ENCODE data around the gene NHLRC4.
"Not testable (repeated sequence)": the region's sequence is repeated elsewhere in the genome, so short reads cannot be mapped to it uniquely, and the experiment has no call there.

The NHLRC4 gene

DNA sequence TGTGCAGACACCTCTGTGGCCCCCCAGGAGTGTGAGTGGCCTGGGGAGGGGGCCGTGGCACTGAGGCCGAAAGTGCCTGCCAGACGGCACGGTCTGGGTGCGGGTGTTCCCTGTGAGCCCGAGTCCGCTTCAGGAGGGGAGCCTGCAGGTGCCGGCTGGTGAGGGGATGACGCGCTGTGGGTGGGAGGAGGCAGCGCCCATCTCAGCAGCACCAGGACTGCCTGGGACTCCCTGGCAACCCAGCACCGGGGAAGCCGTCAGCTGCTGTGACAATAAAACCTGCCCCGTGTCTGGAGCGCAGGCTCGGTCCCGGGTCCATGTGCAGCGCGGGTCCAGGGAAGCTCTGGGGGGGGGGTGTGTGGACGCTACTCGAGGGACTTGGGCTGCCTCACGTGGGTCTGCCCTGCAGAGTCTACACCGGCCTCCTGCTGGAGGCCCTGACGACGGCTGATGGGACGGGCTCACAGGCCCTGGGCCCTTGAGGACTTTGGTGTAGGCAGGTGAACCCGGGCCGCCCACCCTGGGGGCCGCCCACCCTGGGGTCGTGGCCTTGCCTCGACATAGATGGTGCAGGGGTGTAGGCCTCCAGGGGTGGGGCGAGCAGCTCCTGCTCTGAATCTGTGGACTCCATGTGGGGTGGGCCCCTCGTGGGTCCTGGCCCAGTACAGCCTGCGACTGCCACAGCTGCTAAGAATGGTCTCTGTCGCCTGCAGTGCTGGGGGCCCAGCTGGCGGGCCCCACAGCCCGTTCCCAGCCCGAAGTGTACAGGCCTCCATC, 17.2 kb downstream of the NHLRC4 start:
- ATAC-seq (no peak), DNase-seq (no peak)

DNA sequence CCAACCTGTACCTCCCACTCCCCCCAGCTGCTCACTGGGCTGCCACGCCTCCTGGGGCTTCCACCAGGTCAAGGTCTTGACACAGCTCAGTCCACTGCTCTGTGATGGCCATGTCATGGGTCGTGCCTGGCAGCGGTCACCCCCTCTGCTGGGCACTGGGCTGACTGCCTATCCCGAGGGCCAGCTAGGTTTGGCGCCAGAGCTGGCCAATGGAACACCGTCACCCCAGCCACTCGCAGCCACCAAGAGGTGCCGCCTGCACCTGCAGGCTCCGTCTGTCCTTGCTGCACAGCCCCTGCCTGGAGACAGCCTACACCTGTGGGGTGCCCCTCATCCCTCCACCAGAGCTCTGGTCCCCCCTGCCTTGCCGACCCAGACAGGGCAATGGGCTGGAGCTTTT, 18.5 kb downstream of the NHLRC4 start:
- DNase-seq (no peak), ATAC-seq (no peak)

DNA sequence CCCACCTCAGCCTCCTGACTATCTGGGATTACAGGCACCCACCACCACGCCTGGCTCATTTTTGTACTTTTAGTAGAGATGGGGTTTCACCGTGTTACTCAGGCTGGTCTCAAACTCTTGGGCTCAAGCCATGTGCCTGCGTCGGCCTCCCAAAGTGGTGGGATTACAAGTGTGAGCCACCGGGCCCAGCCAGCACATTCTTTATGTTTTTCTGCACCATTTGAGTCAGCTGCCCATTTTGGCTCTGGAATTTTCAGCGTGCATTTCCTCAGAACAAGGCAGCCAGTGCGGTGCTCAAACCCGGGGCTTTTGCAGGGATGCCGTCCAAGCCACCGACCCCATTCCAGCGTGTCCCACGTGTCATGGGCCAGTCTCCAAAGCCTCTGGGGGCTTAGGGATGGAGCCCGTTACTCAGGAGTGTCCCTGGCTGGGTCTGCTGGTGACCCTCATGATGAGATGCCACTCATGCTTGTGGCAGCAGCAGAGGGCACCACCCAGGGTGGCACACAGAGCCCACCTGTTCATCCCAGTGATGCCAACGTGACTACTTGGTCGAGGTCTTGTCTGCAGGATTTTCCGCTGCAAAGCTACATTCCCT, 19.3 kb downstream of the NHLRC4 start:
- ATAC-seq (no peak), DNase-seq (no peak)

DNA sequence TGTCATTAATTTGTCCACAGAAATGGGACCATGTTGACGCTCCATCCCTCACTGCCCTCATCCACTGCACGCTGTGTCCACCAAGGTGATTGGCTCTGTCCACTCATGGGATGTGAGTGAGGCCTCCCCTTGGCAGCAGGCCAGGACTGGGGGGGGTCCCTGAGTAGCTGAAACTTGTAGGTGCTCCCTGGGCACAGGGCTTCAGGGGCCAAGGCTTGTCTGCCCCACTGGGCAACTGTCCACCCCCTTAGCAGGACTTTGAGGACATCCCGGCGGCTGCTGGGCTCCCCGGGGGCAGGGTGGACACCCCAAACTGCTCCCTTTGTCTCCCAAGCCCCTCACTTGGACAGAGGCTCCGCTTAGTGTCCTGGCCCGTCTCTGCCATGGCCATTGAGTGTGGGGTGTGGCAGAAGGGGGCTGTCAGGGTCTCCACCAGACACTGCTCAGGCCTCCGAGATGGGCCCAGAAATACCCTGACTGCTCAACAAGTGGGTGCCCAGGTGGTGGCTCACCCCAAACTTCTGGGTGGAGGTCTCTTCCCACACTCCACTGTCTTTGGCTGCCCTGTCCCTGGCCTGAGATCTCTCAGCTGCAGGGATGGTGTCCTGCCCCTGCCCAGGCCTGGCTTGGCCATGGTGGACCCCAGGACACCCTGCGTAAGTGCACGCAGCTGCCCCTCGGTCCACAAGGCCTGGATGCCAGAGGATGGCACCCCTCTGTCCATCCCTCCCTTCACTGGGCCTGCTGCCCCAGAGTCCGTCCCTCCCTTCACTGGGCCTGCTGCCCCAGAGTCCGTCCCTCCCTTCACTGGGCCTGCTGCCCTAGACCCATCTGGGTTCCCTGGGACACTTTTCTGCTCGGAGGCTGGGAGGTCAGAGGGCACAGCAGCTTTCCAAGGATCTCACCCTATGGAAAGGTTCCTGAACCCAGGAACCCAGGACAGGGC, 20.1 kb downstream of the NHLRC4 start:
- ATAC-seq (no peak), DNase-seq (no peak)

DNA sequence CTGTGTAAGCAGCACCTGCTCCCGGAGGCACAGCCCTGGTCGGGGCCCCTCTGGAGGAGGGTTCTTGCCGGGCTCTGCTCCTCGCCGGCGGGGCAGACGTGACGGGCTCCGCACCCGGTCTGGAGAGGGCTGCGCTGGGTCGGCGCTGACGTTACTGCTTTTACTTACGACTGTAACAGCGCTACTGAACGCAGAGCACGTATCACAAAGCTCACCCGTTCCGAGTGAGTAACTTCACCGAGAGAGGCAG, 21.8 kb downstream of the NHLRC4 start:
- ATAC-seq = peak; percentile 10
- DNase-seq = peak; percentile 72

DNA sequence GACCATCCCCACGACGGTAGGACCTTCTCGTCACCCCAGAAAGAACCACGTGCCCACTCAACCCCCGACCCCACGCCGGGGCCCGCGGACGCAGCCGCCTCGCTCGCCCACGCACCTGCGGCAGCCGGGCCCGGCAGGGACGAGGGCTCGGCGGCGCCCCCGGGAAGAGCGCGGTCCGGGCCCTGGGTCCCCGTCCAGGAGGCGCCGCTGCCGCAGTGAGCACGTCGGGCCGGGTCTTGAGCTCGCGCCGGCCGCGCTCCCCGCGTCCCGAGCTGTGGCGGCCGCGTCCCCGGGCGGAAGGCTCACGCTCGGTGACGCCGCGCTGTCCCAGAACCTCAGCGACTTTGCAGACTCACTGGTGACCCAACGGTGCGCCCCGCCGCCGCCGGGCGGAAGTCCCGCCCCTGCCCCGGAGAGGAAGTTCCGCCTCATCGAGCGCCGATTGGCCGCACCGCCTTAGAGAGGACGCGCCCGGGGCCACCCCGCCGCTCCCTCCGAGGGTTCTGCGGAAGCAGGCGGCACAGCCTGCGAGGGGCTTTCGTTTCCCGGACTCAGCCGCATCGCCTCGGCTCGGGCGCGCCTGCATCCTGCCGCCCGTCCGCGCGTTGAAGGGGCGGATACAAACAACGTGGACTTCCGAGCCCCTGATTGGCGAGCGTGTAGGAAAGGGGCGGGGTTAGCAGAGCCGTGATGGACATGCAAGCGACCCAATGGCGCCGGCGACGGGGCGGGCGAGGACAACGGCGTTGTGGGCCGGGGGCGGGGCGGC, 22.3 kb downstream of the NHLRC4 start:
- DNase-seq (peak; percentile 99), ATAC-seq (peak; percentile 77)

DNA sequence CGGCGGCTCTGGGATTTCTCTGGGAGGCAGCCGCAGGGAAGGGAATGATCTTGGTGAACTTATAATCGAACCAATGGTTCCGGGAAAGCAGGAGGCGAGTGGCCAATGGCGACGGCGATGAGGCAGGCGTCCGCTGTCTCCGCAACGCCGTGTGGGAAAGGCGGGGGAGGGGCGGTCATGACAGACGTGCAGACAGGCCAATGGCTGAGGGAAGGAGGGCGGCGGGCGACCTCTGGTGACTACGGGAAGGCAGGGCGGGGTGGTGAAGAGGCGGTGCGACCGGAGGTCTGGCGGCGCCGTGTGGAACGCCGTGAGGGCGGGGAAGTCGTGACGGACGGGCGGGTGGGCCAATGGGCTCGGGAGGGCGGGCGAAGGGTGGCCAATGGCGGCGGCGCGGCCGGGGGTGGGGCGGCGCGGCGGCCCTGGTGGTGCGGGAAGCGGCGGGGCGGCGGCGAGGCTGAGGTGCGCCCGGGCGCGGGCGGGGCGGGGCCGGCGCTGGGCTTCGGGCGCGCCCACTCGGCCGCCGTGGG, 22.9 kb downstream of the NHLRC4 start, which contains the start of gene RAB40C:
TSS of gene RAB40C (plus strand) at position 409 of the 530 bp plus-strand sequence. CDS start 226 bp downstream, outside the sequence.
- DNase-seq (peak; percentile 99), ATAC-seq (peak; percentile 87)

DNA sequence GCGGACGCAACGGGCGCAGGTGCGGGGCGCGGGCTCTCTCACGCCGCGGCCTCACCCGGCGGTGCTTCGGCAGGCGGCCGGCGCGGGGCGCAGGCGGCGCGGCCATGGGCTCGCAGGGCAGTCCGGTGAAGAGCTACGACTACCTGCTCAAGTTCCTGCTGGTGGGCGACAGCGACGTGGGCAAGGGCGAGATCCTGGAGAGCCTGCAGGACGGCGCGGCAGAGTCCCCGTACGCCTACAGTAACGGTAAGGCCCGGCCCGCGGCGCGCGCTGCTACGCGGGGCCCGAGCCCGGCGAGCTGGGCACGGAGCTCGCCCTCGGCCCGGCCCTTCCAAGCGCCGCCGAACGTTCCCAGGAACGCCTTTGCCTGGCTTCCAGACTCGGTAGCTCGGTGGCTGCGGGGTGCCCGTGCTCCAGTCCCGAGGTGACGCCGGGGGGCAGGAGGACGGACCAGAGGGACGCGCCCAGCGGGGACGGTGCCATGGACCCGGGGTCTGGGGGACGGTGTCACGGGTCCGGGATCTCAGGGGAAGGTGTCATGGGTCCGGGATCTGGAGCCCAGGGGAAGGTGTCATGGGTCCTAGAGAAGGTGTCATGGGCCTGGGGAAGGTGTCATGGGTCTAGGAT, 23.5 kb downstream of the NHLRC4 start:
- DNase-seq = no peak
- ATAC-seq = no peak

DNA sequence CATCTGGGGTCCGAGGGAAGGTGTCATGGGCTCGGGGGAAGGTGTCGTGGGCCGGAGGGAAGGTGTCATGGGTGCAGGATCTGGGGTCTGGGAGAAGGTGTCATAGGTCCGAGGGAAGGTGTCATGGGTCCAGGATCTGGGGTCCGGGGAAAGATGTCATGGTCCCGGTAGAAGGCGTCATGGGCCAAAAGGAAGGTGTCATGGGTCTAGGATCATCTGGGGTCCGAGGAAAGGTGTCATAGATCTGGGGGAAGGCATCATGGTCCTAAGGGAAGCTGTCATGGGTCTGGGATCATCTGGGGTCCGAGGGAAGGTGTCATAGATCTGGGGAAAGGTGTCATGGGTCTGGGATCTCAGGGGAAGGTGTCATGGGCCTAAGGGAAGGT, 24.0 kb downstream of the NHLRC4 start:
- DNase-seq = no peak

DNA sequence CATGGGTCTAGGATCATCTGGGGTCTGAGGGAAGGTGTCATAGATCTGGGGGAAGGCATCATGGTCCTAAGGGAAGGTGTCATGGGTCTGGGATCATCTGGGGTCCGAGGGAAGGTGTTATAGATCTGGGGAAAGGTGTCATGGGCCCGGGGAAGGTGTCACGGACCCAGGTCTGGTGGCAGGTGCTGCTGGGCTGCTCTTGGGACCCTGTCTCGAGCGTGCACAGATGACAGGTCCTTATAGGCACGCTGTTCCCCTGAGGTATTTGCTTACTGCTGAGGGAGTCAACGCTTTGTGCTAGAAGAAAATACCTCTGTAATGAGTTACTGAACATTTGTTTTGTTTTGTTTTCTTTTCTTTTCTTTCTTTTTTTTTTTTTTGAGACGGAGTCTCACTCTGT, 24.4 kb downstream of the NHLRC4 start:
- ATAC-seq (no peak), DNase-seq (no peak)

More for the DNA sequence above, 24.0 kb downstream of the NHLRC4 start:
- no peak for ATAC-seq

DNA sequence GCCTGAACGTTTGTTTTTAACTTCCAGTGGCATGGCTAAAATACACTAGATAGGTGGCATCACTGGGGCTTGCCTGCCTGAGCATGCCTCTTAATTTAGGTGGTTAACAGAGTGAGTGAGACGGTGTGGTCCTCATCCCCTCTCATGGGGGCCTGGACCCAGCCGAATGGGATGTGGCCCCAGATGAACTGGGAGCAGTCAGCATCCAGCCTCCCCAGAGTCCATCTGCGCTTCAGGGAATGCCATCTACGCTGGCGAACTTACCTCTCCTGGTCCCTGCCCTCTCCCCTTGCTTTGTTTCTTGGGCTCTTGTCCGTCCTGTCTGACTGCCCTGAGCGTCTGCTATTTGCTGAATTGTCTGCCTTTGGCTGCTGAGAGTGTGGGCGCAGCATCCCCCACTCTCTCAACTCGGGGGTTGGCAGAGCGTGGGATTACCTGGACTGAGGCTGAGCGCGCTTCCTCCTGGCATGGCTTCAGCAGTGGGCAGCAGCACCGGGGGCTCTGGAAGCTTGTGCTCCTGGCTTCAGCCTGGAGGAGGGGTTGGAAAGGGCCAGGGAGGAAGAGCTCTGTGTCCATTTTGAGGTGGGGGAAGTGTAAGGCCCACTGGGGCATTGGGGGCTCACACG, 25.2 kb downstream of the NHLRC4 start:
- DNase-seq = no peak
- no peak for ATAC-seq

DNA sequence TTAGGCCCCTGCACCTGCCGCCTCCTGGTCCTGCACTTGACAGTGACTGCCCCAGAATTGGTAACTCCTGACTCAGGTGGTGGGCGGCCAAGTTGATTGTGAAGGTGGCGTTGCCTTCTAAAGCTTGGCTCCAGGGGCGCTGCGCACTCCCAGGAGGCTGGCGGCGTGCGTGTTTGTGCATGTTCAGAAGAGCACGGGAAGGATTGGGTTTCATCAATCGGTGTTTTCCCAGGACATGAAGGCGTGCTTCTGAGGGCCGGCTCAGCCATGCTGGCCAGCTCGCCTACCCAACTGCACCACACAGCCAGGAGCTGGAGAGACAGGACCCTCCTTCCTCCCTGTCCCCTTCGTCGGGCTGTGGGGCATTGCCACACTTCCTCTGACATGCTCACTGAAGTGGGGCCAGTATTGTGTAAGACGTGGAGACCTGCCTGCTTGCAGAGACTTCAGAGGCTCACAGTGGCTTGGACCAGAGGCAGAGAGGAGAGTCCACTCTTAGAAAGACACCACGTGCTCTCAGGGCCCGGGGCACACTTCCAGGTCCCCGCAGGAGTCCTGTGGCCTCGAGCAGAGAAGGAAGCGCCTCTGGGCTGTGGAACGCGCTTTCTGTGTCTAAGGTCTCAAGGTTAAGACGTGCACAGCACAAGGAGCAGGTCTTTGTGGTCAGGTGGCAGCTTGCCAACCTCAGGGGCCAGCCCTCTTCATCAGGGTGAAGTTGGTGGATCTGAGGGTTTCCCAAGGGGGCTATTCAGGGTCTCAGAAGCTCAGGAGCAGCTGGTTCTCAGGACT, 25.9 kb downstream of the NHLRC4 start:
- no peak for ATAC-seq
- no peak for DNase-seq

DNA sequence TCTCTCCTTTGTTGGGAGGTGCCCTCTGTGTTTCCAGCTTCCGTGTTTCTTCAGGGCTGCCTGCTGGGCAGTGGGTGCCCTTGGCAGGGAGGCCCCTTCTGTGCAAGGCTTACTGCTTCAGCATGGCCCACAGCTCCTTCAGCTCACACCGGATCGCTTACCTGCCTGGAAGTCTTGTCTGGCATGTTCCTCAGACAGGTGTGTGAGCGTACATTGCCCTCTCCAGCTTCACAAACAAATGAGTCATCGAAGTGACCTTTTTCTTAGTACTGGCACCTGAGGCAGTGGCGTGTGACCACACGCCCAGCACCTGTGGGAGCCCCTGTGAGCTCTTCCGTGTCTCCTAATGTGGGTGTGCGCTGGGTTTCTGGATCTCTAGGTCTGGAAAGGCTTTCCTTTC, 26.6 kb downstream of the NHLRC4 start:
- ATAC-seq = no peak
- DNase-seq = no peak

DNA sequence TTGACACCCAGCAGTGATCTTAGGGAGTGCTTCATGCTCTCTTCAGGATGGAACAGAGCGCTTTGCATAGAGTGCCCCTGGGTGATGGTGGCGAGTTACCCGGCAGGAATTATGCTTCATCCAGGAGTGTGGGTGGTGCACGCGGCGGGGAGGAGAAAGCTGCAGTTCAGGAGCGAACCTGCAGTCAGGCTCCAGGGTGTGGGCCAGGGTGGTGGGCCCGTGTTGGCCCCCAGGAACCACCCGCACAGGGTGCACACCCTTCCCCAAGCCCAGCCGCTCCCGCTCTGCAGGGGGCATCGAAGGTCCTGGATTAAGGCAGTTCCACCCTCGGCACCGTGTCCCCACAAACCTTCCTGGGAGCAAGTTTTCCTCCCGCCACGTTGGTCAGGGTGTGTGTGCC, 27.0 kb downstream of the NHLRC4 start:
- ATAC-seq (no peak), DNase-seq (no peak)

DNA sequence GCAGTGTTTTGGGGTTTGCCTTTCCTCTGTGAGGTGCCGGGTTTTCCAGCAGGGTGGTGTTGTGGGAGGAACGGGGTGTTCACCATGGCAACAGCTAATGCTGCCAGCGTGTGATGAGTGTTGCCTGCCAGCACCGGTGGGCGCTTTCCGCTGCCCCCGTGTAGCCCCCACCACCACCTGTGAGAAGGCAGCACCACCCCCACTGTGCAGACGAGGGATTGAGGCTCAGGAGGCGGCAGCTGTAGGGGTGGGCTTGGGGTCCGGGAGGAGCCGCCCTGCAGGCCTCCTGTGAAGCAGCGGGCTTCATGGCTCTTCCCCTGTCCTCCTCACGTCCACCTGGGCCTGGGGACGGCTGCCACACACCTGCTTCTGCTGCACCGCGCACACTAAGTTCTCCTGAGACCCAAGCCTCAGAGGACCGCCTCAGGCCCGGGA, 28.3 kb downstream of the NHLRC4 start:
- no peak for ATAC-seq
- no peak for DNase-seq

DNA sequence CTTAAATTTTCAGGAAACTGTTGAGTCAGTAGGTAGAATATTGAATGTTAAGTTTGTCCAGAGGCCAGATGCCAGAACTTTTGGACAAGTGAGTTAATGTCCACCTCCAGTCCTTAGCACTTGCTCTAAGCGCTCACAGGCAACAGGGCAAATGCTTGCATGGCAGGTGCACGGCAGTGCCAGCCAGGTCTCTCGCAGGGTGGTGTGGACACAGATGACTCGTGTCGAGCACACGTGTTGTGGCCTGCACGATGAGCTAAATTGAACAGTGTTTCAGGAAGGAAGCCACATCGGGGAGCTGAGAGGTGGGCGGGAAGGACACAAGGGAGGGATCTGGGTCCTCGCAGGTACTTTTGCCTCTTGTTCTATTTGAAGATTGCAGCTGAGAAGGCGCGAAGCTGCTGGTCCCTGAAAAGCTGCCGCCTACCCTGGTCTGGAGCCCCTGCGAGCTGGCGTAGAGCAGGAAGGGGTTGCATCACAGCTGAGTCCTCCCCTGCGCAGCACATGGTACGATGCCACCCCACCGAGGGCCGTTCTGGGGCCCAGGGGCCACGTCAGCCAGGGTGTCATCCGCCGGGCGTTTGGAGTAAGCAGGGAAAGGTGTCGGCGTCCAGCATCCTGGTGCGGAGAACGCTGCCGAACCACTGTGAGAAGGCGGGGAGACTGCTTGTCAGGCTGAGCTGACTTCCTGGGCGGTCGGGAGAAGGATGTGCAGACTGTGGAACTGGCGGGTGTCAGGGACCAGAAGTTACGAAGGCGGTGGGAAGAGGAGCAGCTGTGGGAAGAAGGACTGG, 29.3 kb downstream of the NHLRC4 start:
- ATAC-seq (no peak), DNase-seq (no peak)

DNA sequence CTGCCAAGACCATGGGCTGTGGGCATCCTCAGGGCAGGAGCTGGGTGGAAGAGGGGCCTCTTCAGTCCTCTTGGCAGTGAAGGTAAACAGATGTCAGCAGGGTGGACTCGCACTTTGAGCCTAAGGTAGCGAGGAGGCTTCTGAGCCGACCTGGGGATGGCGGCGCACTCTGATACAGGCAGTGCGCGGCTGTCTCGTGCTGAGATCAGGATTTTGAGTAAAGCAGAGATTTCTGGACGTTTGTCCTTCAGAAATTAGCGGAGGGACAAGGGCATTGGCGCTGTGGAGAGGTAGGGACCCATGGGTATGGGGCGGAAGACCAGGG, 29.9 kb downstream of the NHLRC4 start:
- ATAC-seq = no peak

DNA sequence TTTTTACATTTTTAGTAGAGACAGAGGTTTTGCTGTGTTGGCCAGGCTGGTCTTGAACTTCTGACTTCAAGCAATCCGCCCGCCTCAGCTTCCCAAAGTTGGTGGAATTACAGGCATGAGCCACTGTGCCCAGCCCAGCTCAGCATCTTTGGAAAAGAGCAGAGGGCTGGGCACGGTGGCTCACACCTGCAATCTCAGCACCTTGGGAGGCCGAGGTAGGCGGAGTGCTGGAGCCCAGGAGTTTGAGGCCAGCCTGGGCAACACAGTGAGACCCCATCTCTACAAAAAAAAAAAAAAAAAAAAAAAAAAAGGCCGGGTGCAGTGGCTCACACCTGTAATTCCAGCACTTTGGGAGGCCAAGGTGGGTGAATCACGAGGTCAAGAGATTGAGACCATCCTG, 30.9 kb downstream of the NHLRC4 start:
- not testable (repeated sequence) for ATAC-seq

More for the DNA sequence above, 29.9 kb downstream of the NHLRC4 start:
- no peak for DNase-seq

More for the DNA sequence above, 30.9 kb downstream of the NHLRC4 start:
- not testable (repeated sequence) for DNase-seq
